SK-N-SH (cell line): Measurements from ENCODE around the gene NAA30.

ENCODE experiments used
- EP300 ChIP-seq, 2 experiments: IDR thresholded peaks; 2 replicates each; pipeline versions ENCODE4 v1.4.0 to v1.6.1; 2012; ENCODE audit warnings: borderline replicate concordance in 1 of 2, low read depth in 1 of 2, low read length in 1 of 2
- RAD21 ChIP-seq: IDR thresholded peaks from 2 replicates; pipeline ENCODE4 v1.6.1; 2012; ENCODE audit warnings: mild to moderate bottlenecking, low read length
- RFX5 ChIP-seq: IDR thresholded peaks from 2 replicates; pipeline ENCODE4 v1.6.1; 2012; ENCODE audit warnings: mild to moderate bottlenecking, improper control_type of control experiment, low read length
- TEAD4 ChIP-seq: IDR thresholded peaks from 2 replicates; pipeline ENCODE4 v1.4.0; 2012; ENCODE audit warnings: mild to moderate bottlenecking, borderline replicate concordance; ENCODE audit not compliant: insufficient read depth
- TF ChIP-seq, protein P1 (sequence below): fragments of 200-600 bp; sonication (generic); IDR thresholded peaks from 2 replicates; pipeline ENCODE4 v1.6.1; 2017; ENCODE audit warnings: antibody characterized with exemption, mild to moderate bottlenecking, moderate library complexity
- TF ChIP-seq, protein P2 (sequence below): IDR thresholded peaks from 2 replicates; pipeline ENCODE4 v1.4.0; 2012; ENCODE audit warnings: low read depth

DNA sequence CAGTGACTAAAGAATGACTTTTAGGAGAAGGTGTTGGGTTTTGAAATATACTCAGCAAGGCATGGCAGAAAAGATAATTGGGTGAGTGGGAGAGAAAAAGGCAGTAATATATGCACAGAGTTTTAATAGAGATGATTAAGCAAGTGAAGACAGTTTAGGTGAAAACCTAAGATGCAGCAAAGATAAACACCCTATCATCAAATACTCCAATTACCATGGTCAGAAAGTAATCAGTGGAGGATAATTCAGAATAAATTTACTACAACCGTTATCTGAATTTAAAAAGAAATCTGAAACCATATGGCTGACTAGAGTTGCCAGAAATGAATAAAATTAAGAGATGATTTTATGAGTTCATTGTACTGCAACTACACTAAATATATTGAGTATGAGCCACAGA lies 26.8 kb downstream of the NAA30 start:
- TF ChIP-seq, protein P1, sequence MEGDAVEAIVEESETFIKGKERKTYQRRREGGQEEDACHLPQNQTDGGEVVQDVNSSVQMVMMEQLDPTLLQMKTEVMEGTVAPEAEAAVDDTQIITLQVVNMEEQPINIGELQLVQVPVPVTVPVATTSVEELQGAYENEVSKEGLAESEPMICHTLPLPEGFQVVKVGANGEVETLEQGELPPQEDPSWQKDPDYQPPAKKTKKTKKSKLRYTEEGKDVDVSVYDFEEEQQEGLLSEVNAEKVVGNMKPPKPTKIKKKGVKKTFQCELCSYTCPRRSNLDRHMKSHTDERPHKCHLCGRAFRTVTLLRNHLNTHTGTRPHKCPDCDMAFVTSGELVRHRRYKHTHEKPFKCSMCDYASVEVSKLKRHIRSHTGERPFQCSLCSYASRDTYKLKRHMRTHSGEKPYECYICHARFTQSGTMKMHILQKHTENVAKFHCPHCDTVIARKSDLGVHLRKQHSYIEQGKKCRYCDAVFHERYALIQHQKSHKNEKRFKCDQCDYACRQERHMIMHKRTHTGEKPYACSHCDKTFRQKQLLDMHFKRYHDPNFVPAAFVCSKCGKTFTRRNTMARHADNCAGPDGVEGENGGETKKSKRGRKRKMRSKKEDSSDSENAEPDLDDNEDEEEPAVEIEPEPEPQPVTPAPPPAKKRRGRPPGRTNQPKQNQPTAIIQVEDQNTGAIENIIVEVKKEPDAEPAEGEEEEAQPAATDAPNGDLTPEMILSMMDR: no peak
- no peak for TF ChIP-seq TEAD4
- TF ChIP-seq, protein P2, sequence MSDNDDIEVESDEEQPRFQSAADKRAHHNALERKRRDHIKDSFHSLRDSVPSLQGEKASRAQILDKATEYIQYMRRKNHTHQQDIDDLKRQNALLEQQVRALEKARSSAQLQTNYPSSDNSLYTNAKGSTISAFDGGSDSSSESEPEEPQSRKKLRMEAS: no peak
- TF ChIP-seq RAD21: no peak
- TF ChIP-seq RFX5: no peak
- TF ChIP-seq EP300 (IDR thresholded peaks at IDR 0.05; ENCODE audit: borderline replicate concordance in 1 of 2, low read depth in 1 of 2, low read length in 1 of 2): no peak
